H54 (cell line): ENCODE results near the gene RAD50.
A peak's percentile ranks its signal among the peaks of the same experiment; 100 is the strongest.

Experiments used
- DNase-seq: peaks from one replicate; pipeline ENCODE4 v3.0.0; 2011; ENCODE audit warnings: low spot score, mixed read lengths; ENCODE audit not compliant: insufficient read length
- FAIRE-seq: peaks from 3 replicates; lab custom pipeline; 2011; peaks lifted over from hg19 to GRCh38; lab: Jason Lieb, UNC
- POLR2A ChIP-seq: IDR thresholded peaks from 2 replicates; pipeline ENCODE4 v1.6.1; 2011; ENCODE audit warnings: low read depth, mild to moderate bottlenecking, low read length

Gene RAD50

DNA sequence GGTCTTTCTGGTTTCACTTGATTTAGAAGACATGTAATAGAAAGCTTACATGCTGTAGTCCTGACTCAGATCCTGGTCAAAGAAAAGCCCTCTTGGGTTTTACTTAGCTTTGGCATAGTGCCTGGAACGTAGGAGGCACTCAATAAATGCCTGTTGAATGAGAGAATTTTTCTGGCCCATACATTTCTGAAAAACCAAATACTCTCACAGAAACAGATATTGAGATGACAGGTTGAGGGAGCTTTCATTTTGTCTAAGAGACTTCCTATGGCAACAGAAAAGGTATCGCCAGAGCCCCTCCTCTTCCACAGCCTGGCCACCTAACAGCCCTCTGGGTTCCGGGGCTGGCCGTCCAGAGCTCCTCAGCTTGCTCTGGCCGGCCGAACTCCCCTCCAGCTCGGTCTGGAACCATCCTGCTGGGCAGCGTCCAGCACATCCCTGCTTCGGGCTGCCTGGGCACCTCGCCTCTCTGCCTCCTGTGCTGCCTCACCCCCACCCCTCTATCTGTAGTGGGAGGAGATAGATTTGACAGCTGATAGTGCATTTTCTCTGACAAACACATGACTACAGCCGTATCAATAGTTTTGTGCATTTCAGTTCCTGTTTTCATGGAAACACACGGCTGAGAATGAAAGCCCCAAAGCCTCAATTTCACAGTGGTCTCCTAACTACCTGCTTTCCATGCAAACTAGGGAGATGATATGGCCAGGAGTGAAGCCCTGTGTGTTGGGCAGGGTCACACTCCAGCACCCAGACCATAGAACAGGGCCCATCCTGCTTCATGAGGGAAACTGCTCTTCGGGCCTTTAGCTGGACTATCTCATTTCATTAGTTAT, 118.1 kb downstream of the RAD50 start:
- no peak for TF ChIP-seq POLR2A
- DNase-seq (peak; percentile 78), FAIRE-seq (no peak)

DNA sequence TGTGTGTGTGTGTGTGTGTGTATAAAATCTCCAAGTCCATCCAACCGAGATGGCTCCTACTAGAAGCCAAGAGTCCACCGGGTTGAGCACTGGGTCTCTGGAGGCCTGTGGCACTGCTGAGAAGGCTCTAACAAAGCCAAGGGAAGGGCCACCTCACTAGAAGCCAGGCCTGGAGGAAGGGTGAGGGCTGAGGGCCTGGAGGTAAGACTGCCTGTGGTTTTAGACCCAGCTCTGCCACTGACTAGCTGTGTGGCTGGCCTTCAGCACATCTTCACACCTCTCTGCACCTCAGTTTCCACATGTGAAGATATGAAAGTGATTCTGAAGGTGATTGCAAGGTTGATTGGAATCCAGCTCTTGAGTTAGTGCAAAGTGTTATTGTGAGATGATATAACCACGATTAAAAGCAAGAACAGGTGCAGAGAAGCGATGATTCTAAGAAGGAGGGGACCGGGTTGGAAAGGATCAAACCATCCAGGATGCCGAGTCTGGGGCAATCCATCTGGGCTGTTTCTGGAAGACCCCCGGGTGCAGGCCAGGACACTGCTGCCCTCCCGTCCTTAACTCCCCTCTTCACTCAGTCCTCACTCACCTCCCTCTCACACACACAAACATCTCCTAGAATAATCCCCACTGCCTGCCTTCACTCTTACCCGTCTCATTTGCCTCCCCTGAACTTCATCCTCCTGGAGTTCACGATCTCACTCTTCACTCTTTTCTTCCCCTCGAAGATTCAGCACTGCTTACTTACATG, 119.3 kb downstream of the RAD50 start:
- no peak for FAIRE-seq
- DNase-seq: no peak
- TF ChIP-seq POLR2A: no peak

DNA sequence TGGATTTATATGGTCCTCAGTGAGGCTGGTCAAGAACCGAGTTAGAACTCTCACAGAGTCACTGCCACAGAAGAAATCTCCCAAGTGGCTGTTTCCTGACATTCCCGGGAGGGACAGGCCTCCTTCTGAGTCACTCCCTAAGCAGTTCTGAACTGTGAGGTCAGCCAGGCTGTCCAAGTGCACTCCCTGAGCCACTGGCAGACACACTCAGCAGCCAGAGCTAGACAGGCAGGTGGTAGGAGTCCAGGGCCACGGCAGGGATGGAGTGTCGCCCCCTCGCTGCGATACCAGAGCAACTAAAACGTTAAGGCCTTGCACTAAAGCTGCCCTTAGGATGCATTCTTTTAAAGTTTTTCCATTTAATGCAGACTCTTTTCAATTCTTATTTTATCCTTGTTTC, 120.4 kb downstream of the RAD50 start:
- no peak for TF ChIP-seq POLR2A
- DNase-seq: peak; percentile 98
- peak; percentile 84 for FAIRE-seq

DNA sequence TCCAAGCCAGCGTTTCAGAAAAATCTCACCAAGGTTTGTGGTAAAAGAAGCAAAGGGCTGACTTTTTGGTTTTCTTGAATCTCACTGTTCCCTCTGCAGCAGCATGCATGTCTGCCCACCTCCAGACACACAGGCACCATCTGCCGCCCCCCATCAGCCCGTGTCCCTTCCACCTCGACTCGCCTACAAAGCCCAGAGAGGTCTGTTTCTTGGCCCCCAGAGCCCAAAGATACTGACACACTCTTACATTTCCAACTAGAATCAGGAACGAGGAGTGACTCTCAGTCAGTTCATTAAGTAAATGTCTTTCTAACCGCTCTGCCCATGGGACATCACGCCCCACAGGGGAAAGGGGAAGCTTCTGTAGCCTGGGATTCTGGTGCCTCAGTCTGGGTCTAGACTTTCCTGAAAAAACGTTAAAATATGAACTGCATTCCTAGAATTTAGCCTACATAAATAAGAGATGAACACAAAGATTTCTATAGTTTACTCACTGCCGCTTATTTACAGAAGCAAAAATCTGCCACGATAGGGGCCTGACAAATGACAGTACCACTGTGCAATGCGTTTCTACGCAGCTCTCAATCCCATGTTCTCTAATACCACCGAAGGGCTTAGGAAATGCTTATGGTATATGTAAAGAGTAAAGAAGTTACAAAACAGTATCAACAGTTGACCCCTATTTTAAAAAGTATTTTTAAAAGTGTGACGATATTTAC, 121.1 kb downstream of the RAD50 start:
- no peak for DNase-seq
- no peak for FAIRE-seq
- TF ChIP-seq POLR2A: no peak

DNA sequence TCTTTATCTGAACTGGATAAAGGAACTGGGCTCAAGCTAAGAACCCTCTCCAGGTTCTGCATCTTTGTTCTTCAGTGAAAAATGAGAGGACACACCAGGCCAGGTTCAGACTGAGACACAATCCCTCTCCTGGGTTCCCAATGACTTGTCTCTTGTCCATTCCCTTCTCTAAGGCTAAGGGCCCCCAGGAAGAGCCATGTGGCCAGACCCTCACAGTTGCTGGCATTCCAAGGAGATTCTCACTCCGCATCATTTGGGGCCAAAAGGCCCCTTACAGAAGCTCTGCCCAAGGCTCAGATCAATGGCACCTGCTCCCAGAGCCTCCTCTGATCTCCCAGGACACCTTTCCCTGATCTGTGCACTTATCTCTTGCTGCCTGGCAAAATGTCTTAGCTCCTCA, 122.0 kb downstream of the RAD50 start:
- no peak for FAIRE-seq

DNA sequence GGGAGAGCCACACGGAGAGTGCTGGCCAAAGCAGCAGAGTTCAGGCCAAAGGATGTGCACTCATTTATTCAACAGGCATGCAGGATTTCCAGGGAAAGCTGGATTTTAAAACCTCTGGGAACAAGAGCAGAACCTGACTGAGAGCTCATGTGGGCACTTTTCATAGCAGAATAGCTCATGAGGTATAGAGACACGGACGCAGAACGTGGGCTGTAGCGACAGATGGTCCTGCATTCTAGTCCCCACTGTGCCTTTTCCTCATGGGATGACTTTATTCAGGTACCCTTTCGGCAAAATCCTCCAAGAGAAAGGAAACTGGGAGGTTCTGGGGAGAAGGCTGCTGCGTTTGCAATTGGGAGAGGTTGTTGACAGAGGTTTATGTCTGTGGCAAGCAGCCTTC, 122.4 kb downstream of the RAD50 start:
- no peak for DNase-seq

More for the DNA sequence above, 122.0 kb downstream of the RAD50 start:
- TF ChIP-seq POLR2A: no peak
- DNase-seq: no peak

DNA sequence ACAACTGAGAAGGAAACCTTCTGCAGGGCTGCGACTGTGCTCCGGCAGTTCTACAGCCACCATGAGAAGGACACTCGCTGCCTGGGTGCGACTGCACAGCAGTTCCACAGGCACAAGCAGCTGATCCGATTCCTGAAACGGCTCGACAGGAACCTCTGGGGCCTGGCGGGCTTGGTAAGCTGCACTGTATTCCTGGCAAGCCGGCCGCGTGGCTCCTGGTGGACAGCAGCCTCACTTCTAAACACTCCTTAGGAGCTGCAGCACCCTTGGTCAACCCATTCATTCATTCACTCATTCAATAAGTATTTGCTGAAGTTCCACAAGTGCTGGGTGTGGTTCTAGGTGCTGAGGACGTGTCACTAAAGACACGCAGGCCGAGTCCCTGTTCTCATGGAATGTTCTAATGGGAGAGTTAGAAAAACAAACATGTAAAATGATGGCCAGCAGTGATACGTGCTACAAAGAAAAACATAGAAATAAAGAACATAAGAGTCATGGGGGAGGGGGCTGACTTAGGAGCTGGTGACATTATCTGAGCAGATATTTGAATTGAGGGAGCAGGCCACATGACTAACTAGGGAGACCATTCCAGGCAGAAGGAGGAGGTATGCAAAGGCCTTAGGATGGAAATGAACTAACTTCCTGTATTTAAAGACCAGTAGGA, 123.1 kb downstream of the RAD50 start:
- FAIRE-seq (no peak), DNase-seq (no peak)
- no peak for TF ChIP-seq POLR2A

More for the DNA sequence above, 122.4 kb downstream of the RAD50 start:
- FAIRE-seq: no peak
- TF ChIP-seq POLR2A: no peak

DNA sequence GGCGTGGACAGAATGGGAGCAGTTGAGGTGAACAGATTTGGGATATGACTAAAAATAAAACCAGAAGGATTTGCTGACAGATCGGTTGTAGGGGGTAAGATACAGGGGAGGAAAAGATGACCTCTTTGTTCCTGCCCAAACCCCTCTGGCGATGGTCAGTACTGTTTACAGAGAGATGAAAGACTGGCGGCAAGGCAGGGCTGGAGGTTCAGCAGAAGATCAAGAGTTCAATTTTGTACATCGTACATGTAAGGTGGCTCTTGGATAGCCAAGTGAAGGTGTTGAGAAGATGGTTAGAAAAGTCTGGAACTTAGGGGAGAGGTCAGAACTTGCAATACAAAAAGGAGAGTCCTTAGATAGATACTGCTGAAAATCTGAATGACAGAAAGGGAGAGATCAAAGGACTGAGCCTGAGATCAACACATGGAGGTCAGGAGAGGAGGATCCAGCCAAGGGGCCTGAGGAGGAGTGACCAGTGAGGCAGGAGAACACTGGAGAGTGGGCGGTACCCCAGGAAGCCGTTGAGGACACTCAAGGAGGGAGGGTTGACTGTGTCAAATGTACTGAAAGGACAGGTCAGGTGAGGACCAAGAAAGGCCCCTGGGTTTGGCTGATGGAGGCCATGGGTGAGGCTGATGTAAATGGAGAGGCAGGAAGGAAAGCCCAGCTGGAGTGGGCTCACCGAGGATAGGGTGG, 124.2 kb downstream of the RAD50 start:
- FAIRE-seq: no peak
- DNase-seq: no peak
- TF ChIP-seq POLR2A: no peak

DNA sequence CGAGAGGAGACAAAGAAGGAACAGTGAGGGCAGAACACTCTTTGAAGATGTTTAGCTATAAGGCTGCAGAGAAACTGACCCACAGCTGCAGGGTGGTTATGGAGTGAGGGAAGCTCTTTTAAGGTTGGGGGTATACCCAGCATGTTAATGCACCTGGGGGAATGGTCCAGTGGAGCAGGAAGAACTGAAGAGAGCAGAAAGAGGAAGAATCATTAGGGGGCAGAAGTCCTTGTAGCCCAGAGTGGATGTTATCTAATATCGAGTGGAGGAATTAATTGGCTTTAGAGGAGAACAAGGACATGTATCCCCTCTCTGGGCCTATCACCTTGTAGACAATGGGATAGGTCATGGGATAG, 124.7 kb downstream of the RAD50 start:
- FAIRE-seq (no peak), DNase-seq (no peak)
- TF ChIP-seq POLR2A: no peak

DNA sequence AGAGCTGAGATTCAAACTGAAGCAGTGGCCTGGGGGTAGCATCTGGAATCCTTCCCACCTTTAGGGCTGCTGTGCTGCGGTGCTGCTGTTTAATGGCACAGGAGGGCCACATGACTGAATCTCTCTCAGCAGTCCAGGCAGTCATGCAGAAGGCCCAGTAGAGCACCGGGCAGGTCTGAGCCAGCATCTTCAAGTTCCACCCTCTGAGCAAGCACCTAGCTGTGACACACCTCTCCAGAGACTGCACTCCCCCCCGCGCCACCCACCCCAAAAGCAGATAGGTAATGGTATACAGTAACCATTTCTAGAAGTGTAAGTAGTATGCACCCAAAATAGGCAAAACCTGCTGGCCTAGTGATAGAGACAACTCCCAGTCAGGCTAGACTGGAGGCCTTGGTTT, 125.2 kb downstream of the RAD50 start:
- FAIRE-seq: no peak
- no peak for DNase-seq
- no peak for TF ChIP-seq POLR2A

DNA sequence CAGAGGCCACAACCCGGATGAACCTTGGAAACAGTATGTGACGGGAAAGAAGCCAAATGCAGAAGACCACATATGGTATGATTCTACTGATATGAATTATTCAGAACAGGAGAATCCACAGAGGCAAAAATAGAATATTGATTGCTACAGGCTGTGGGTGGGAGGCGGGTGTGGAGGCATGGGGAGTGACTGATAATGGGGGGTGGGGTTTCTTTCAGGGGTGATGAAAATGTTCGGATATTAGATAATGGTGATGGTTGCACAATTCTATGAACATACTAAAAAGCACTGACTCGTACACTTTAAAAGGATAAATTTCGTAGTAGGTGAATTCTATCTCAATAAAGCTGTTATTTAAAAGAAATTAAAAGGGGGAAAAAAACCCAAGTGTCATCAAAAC, 127.7 kb downstream of the RAD50 start:
- no peak for TF ChIP-seq POLR2A
- FAIRE-seq (no peak), DNase-seq (no peak)

DNA sequence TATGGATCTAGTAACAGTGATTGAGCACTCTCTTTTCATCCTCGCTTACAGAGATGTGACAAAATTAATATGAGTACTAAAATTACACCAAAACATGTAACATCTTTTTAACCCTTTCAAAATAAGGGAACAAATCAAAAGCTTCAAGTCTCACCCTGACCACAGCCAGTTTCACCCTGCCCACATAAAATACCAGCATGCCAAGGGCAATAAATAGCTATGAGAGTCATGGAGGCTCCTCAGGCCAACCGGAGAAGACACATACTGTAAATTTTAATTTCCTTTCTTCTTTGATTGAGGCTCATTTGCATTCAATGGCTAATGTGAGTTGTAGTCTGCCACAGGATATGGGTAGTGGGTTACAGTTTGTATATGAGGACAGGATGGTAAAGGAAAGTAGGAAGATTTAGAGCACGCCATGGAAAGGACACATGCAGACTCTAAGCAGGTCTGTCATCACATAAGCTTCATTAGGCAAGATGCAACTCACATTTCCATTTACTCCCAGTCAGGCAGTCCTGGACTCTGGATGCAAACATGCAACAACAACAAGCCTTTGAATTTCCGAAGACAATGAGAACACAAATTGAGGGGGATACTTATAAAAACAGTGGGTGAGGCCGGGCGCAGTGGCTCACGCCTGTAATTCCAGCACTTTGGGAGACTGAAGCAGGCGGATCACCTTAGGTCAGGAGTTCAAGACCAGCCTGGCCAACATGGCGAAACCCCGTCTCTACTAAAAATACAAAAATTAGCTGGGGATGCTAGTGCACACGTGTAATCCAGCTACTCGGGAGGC, 128.3 kb downstream of the RAD50 start:
- DNase-seq (no peak), FAIRE-seq (no peak)
- TF ChIP-seq POLR2A: no peak
